Loucy (cell line): ENCODE data around the gene ENTPD2.

ENCODE experiments used
- CTCF ChIP-seq: fragments of 200-600 bp; sonication (generic); conservative IDR thresholded peaks from 2 replicates; pipeline ENCODE4 v1.5.1; 2014; ENCODE audit warnings: mild to moderate bottlenecking, antibody characterized with exemption, low read length
- EZH2phosphoT487 ChIP-seq: fragments of 200-600 bp; IDR thresholded peaks from 2 replicates; pipeline ENCODE4 v1.6.1; 2018; ENCODE audit warnings: antibody characterized with exemption, mild to moderate bottlenecking, moderate library complexity, borderline replicate concordance

GRCh38 chr9:137042751-137043727 lies 10.8 kb downstream of the ENTPD2 start:
- TF ChIP-seq CTCF: no peak
- TF ChIP-seq EZH2phosphoT487: no peak
